Measurements from ENCODE around the gene PRB2.
"Not testable (repeated sequence)": the region's sequence is repeated elsewhere in the genome, so short reads cannot be mapped to it uniquely, and the experiment has no call there.

Gene PRB2

DNA sequence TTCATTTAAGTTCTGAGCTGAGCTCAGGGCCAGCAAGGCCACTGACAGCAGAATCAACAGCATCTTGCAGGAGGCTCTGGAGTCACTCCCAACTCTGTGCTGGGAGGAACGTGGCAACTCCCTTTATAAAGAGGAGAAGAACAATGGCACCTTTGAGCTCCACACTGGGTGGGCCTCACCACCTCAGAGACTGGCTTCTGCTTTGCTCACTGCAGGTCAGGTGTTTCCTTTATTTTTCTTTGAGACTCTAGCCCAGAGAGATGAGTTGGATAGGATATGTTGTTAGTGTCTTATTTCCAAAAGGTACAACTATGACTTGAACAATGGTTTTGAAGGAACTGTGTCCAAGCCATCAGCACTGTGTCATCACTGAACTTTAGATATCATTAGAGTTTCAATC, at the start of gene PRB2:
Gene PRB2, minus strand, starts transcription at position 101 of the 400 bp plus-strand sequence. Its CDS starts 38 bp downstream, at position 63.
- not testable (repeated sequence) for DNase-seq (ENCODE audit: low read depth)

DNA sequence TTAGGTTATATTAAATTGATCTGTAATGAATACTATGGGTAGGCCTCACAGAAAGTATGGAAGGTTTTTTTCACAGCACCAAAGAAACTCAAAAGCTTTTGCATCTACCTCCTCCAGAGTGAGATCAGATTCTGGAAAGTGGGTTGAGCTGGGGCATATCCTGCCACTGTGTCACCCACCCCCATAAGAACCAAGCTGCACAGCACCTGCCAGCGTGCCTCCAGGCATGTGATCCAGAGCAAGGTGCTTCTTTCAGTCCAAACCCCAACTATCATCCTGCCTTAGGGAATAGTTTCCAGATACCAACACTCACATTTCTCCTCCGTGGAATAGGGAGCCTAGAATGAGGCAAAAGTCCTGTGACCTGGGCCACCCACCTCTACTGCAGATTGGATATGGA, 42.6 kb upstream of the PRB2 start:
- no peak for DNase-seq (ENCODE audit: low read depth)

DNA sequence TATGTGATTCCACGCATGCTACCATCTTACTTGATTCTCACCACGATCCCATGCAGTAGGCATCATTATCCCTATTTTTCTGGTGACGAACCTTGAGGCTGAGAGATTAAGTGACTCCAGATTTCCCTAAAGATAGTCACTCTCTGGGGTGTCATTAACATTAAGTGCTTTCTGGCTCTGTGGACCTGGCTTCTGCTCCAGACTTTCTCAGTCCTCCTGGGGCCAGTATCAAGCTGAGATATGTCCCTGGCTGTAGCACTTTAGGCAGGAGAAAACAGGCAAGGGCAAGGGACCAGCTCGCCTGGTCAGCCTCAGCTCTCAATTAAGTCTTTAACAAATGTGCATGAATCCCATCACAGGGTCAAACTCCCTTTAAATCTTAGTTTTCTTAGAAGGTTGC, 38.3 kb upstream of the PRB2 start:
- no peak for DNase-seq (ENCODE audit: low read depth)

DNA sequence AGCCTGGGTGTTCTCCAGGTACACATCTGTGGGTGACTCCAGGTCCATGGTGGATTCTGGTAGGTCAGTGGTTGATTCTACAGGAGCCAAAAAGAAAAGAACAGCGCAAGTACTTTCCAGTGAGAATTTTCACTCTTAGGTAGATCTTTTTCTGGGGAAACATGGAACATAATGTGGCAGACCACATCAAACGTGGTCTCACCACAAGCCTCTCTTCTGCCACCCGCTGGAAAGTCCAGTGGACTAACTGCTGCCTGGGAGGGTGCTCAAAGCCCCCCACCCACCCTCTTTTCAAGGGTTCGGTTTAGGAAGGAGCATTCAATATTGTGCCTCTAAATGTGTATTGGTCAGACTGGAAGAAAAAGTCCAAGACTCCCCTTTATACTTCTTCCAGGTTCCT, 36.1 kb upstream of the PRB2 start:
- DNase-seq (ENCODE audit: low read depth) = no peak

DNA sequence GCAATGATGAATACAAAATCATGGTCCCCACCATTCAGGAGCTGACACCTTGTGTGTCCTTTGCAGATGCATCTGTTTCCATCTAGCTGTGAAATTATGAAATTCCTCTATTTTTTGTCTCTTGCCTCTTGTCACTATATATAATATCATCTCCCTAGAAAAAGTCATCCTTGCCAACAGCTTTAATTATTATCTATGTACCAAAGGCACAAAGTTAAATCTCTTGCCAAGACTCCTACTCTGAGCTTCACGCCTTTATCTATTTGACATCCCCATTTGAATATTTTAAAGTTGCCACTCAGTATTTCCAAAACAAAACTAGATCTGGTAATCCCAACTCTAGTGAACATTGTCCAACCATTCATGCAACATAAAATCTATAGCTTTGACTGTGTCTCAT, 32.0 kb upstream of the PRB2 start:
- DNase-seq (ENCODE audit: low read depth) = no peak

DNA sequence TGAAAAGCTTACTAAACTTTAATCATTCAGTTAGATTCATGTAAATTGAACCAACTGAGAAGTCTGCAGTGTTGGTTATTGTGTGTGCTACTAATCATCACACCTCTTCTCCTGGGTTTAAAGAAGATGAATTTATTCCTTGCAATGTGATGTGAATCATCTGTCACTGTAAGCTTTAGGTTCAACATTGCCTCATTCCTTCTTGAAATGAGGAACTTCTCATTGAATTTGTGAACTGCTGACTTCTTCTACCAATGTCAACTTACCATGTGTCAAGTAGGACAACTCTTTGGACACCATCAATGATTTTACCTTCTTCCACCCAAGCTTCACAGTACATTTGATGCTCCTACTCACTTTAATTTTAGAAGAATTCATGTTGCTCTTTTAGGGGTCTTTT, 17.4 kb upstream of the PRB2 start:
- no peak for DNase-seq (ENCODE audit: low read depth)

DNA sequence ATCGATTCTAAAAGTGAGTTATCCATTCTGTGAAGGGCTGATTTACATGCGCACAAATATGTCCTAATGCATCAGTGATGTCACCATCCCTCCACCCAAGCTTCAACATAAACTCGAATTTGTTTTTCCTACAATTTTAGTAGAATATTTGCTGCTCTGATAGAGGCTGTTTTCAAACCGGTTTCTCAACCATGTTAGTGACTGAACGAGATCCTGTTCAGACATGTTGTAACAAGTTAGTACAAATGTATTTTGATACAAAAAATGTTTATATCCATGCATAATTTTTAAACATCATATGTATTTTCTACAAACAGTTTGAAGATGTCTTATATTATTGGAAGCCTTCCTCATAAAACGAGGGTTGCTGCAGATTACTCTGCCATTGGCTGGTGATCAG, 12.7 kb upstream of the PRB2 start:
- no peak for DNase-seq (ENCODE audit: low read depth)

DNA sequence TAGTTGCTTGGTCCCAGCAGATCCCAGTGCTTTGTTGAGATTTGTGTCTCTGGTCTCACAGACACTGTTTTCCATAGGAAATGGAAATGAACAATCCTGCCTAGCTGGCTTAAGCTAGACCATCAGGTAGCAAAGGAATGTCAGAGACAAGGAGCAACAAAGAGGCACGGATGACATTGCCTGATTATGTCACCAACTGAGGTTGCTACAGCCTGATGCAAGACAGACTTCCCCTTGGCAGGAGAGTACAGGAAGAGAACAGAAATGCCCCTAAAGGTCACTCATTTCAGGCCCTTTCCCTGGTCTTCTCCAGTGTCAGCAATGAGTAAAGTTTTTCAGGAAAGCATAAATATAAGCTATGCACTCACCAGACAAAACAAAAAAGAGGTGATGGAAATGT, 2.0 kb upstream of the PRB2 start:
- DNase-seq (ENCODE audit: low read depth) = no peak

DNA sequence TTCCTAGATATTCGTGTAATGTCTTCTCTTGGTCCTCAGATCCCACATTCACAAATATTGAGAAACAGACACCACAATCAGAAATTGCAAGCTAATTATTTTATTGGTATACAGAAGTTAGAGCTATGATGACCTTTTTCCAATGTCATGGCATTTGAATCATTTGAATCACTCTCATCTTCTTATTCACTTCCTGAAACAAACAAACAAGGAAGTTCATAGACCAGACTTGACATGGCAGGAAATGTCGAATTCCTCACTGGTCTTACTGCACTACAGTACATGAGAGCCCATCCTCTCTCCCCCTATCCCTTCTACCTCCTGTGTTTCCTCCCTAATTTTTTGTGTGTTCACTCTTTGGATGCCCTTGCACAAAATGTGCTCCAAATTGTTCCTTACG, 3.9 kb downstream of the PRB2 start:
- not testable (repeated sequence) for DNase-seq (ENCODE audit: low read depth)

DNA sequence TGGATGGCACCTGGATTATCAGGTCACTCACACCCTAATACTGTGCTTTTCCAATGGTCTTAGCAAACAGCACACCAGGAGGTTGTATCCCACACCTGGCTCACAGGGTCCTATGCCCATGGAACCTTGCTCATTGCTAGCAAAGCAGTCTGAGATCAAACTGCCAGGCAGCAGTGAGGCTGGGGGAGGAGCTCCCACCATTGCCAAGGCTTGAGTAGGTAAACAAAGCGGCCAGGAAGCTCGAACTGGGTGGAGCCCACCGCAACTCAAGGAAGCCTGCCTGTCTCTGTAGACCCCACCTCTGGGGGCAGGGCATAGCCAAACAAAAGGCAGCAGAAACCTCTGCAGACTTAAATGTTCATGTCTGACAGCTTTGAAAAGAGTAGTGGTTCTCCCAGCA, 17.9 kb downstream of the PRB2 start:
- DNase-seq (ENCODE audit: low read depth) = not testable (repeated sequence)

DNA sequence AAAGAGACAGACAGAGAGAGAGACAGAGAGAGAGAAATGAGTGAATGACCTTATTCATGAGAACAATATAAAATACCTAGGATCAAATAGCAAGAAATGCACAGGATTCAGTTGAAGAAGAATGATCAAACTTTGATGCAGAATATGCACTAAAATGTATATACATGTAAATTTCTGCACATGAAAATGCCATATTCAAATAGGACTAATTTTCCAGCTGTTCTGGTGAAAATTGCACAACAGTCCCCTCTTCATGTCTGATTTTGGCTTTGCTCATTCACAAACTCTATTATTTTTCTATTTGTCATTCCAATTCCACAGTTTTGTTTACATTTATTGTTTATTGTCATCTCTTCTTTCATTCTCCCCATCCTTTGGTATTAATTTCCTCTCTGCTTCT, 34.2 kb downstream of the PRB2 start:
- DNase-seq (ENCODE audit: low read depth) = no peak

DNA sequence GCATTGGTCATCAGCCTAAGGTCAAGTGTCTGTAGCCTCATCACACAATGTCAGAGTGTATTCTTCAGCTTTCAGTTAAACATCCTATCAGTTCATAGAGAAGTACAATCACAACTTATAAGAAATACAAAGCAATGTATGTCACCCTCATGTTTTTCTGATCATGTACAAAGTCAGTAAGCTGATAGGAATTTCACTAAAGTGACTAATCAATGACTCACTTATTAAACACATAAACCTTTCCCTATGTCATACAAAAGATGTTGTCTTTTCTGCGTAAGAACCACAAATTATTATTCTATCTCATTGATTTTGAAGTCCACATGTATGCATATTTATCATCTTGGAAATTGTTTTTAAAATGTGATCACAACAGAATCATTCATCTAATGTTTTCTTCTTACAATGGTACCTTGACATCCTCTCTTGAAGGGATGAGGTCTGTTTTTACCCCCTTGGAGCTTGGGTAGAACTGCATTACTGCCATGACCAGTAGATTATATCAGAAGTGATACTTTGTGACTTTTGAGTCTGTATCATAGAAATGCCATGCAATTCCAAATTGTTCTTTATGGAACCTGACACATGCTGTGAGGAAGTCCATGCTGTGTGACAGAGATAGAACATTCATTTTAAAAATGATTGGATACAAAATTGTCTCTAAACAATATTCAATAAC, 35.0 kb downstream of the PRB2 start:
- DNase-seq (ENCODE audit: low read depth) = not testable (repeated sequence)

DNA sequence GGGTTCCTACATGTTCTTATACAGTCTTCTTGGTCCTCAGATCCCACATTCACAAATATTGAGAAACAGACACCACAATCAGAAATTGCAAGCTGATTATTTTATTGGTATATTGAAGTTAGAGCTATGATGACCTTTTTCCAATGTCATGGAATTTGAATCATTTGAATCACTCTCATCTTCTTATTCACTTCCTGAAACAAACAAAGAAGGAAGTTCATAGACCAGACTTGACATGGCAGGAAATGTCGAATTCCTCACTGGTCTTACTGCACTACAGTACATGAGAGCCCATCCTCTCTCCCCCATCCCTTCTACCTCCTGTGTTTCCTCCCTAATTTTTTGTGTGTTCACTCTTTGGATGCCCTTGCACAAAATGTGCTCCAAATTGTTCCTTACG, 43.6 kb downstream of the PRB2 start:
- DNase-seq (ENCODE audit: low read depth) = not testable (repeated sequence)

DNA sequence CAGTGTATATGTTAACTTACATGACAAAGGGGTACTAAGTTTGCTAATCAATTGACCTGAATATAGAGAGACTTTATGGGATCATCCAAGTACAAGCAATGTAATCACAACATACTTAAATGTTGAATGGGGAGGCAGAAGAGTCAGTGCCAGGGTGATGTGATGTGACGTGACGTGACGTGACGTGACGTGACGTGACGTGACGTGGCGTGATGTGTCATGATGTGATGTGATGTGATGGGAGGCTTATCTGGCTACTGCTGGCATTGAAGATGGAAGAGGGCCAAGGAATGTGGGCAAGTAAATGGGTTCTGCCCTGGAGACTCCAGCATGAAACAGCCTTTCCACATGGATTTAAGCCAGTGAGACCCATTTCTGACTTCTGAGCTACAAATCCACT, 46.9 kb downstream of the PRB2 start:
- no peak for DNase-seq (ENCODE audit: low read depth)

DNA sequence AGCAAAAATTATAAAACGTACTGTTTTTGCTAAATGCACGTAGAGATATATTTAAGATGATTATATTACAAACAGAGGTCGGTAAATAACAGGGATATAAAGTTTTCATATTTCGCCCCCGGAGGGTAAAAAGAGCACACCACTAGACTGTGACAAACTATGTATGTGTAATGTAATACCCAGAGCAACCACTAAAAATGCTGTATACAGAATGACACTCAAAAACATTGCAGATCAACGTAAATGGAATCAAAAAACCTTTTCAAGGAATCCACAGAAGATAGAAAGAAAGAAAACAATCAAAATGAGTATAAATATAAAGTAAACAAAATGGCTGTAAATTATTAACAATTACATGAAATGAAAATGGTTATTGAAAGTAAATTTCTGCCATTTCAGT, 47.6 kb downstream of the PRB2 start:
- no peak for DNase-seq (ENCODE audit: low read depth)

DNA sequence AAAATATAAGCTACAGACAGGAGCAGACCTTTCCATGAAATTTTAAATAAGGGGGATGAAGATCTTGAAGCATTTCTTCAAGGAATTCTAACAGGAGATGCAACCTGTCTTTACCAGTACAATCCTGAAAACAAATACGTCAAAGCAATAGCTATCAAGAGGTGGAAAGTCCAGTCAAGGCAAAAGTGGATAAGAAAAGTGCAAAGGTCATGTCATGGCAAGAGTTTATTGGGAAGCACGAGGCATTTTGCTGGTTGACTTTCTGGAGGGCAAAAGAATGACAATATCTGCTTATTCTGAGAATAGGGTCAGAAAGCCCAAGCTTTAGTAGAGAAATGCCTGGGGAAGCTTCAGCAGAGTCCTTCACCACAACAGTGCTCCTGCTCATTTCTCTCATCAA, 50.9 kb downstream of the PRB2 start:
- DNase-seq (ENCODE audit: low read depth) = no peak
